ENCODE measurements around the gene RHOB. TPM values are rescaled to one million over a fixed set of nuclear protein-coding genes. Genes with fewer than 3 reads are reported as not detected.

RHOB gene
- total and polyA plus RNA-seq, 2 experiments from 2014 or later, result 15.4 to 92.1 TPM

DNA sequence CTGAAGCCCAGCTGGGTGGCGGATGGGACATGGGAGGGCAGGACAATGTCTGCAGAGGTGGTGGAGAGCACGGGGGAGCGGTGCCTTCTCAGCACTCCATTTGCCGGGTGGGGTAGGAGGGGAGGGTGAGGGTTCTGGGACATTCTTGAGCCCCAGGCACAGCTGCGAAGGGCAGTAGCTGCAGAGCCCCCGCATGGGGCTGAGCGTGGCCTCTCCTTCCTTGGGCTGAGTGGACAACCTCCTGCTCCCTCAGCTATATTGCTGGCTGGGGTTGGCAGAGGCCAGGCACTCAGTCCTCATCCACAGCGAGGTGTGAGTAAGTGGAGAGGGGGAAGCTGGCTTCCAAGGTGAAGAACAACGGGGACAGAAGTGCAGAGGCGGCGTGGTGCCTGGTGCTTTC is 50.1 kb downstream of the RHOB start:
- DNase-seq (ENCODE audit: low read depth in 1 of 2, low spot score in 1 of 2), result no peak
- Histone ChIP-seq H3K9me3 (ENCODE audit: low read depth) (no peaks in the 10 kb centered on the region), H3K4me1 (ENCODE audit: low read depth) (peaks cover 7% of the 10 kb centered on the region), H3K4me3 (no peak overlapping the region), H3K36me3 (no peaks in the 10 kb centered on the region), H3K27ac (no peak overlapping the region), H3K27me3 (no peaks in the 10 kb centered on the region)
- TF ChIP-seq, protein P1, sequence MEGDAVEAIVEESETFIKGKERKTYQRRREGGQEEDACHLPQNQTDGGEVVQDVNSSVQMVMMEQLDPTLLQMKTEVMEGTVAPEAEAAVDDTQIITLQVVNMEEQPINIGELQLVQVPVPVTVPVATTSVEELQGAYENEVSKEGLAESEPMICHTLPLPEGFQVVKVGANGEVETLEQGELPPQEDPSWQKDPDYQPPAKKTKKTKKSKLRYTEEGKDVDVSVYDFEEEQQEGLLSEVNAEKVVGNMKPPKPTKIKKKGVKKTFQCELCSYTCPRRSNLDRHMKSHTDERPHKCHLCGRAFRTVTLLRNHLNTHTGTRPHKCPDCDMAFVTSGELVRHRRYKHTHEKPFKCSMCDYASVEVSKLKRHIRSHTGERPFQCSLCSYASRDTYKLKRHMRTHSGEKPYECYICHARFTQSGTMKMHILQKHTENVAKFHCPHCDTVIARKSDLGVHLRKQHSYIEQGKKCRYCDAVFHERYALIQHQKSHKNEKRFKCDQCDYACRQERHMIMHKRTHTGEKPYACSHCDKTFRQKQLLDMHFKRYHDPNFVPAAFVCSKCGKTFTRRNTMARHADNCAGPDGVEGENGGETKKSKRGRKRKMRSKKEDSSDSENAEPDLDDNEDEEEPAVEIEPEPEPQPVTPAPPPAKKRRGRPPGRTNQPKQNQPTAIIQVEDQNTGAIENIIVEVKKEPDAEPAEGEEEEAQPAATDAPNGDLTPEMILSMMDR (IDR thresholded peaks at IDR 0.05; ENCODE audit: low read depth, low read length), result no peak

Other genes starting within 250 kb of the RHOB start
- gene SDC1, start 221.9 kb upstream of the RHOB start, total RNA-seq, result 13.3 and 13.5 TPM in 2 replicates
- gene SDC1, start 221.9 kb upstream of the RHOB start, polyA plus RNA-seq, result 12.9 and 14.0 TPM in 2 replicates
- 27.3 and 35.8 TPM in 2 replicates for gene PUM2, start 96.2 kb upstream of the RHOB start, total RNA-seq
- 18.4 and 20.1 TPM in 2 replicates for gene PUM2, start 96.2 kb upstream of the RHOB start, polyA plus RNA-seq
- 18.3 and 20.3 TPM in 2 replicates for gene HS1BP3, start 204.0 kb downstream of the RHOB start, total RNA-seq
- 12.0 and 13.5 TPM in 2 replicates for gene HS1BP3, start 204.0 kb downstream of the RHOB start, polyA plus RNA-seq
- 0.14 and 0.15 TPM in 2 replicates for gene GDF7, start 220.1 kb downstream of the RHOB start, total RNA-seq
- gene GDF7, start 220.1 kb downstream of the RHOB start, polyA plus RNA-seq, result 0.05 and 0.09 TPM in 2 replicates